A673 (cell line): ENCODE results near the gene RNF222.

ENCODE experiments used
- EZH2 ChIP-seq: fragments of 200-600 bp; sonication (generic); IDR thresholded peaks from 2 replicates; pipeline ENCODE4 v1.6.1; 2017; ENCODE audit warnings: borderline replicate concordance, low read depth, mild to moderate bottlenecking, mixed read lengths, antibody characterized with exemption, low read length; ENCODE audit not compliant: poor library complexity, severe bottlenecking
- TF ChIP-seq, protein P1 (sequence below): fragments of 300-800, 200-600 bp; sonication (generic); conservative IDR thresholded peaks from 2 replicates; pipeline ENCODE4 v1.5.1; 2017; ENCODE audit warnings: low read depth, mild to moderate bottlenecking, antibody characterized with exemption, low read length, moderate library complexity, mixed read lengths

DNA sequence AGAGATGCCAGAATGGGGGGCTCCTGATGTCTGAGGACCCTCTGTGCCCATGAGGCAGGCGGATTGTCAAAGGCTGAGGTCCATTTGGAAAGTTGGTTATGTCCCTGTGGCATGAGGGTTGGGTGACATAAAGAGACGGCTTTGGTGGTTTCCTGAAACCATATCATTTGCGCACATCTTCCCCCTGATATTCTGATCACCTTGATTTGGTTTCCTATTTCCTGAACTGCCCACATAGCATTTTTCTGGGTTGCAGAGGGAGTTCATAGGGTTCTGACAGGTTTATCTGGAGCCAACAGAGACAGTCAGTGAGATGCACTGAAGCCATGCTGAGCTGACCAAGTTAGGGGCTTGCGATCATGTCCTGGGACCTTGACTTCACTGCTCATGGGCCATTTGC is 15.7 kb upstream of the RNF222 start:
- TF ChIP-seq, protein P1, sequence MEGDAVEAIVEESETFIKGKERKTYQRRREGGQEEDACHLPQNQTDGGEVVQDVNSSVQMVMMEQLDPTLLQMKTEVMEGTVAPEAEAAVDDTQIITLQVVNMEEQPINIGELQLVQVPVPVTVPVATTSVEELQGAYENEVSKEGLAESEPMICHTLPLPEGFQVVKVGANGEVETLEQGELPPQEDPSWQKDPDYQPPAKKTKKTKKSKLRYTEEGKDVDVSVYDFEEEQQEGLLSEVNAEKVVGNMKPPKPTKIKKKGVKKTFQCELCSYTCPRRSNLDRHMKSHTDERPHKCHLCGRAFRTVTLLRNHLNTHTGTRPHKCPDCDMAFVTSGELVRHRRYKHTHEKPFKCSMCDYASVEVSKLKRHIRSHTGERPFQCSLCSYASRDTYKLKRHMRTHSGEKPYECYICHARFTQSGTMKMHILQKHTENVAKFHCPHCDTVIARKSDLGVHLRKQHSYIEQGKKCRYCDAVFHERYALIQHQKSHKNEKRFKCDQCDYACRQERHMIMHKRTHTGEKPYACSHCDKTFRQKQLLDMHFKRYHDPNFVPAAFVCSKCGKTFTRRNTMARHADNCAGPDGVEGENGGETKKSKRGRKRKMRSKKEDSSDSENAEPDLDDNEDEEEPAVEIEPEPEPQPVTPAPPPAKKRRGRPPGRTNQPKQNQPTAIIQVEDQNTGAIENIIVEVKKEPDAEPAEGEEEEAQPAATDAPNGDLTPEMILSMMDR = no peak
- no peak for TF ChIP-seq EZH2
